ENCODE measurements around the gene PRKCSH.
A peak's percentile ranks its signal among the peaks of the same experiment; 100 is the strongest.
"Not testable (repeated sequence)": the region's sequence is repeated elsewhere in the genome, so short reads cannot be mapped to it uniquely, and the experiment has no call there.

Gene PRKCSH

DNA sequence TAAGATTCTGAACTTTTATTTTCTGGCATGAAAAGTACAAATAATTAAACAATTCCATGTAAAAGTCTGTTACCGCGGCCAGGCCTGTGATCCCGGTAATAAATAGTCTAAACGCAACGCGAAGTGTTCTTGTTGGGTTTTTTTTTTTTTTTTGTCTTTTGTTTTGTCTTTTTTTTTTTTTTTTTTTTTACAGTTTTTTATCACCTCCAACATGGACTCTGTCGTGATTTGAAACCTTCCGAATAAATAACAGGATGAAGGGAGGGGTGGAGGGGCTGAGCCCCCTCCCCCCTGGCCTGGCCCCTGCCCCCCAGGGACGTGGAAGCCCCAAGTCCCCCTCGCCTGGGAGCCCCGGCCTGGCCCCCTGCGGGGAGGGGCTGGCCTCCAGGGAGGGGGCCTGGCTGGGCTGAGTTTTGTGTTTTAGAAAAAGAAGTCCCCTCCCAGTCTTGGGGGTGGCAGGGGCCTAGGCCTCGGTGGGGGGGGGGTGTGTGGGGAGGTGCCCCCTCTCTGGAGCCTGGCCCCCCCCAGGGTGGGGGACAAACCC lies 16.0 kb downstream of the PRKCSH start:
- no peak for DNase-seq

DNA sequence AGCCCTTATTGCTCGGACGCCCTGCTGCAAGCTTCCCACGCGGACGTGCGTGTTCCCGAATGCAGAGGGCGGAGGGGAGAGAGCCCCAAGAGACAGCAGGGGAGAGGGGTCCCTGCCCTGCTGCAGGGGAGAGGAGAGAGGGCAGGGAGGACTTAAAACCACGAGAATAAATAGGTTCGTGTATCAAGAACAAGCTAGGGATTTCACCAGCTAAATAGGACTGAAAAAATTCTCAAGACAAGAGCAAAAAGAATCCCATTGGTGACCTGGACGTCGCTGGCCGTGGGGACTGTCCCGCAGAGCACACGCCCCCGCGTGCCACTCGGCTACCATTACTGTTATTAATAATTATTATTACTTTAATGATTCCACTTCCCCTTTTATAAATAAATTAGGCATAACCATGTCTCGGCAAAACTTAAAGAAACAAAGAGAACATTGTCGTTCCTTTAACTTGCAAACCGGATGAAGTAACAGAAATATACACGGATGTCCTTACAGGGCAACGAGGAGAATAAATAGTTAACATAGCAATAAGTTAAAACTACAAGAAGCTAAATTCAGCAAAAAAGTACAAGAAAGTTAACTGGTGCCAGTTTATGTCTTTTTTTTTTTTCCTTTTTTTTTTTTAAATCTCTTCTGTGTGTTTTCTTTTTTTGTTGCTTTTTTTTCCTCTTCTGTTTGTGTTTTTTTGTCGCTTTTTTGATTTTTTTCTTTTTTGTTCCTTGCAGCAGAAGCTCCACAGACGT lies 16.6 kb downstream of the PRKCSH start:
- no peak for DNase-seq

DNA sequence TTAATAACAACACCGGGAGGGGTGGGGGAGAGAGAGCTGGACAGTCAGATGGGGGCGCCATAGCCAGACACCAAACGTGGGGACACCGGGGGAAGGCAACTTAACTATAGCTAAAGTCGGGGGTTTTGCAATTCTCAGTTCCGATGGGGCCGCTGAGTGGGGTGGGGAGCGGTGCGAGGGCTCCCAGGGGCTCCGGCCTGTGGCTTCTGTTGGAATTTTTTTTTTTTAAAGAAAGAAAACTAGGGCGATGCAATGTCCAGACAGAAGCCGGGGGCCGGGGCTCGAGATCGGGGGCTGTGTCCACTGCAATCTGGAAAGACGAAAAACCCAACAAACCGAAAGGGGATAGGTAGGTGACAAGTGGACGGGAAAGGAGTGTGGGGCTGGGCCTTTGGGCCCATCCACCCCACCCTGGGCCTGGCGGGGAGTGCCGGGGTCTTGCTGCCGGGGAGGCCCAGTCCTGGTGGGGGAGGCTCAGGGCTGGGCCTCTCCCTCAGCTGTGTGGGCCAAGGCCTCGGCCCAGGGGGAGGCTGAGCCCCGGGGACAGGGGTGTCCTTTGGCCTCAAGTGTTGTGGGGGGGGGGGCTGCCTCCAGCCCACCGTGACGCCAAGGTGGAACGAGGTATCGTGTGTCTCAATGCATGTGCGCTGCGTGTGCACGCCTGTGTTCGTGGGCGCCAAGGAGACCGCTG lies 17.3 kb downstream of the PRKCSH start:
- no peak for DNase-seq

DNA sequence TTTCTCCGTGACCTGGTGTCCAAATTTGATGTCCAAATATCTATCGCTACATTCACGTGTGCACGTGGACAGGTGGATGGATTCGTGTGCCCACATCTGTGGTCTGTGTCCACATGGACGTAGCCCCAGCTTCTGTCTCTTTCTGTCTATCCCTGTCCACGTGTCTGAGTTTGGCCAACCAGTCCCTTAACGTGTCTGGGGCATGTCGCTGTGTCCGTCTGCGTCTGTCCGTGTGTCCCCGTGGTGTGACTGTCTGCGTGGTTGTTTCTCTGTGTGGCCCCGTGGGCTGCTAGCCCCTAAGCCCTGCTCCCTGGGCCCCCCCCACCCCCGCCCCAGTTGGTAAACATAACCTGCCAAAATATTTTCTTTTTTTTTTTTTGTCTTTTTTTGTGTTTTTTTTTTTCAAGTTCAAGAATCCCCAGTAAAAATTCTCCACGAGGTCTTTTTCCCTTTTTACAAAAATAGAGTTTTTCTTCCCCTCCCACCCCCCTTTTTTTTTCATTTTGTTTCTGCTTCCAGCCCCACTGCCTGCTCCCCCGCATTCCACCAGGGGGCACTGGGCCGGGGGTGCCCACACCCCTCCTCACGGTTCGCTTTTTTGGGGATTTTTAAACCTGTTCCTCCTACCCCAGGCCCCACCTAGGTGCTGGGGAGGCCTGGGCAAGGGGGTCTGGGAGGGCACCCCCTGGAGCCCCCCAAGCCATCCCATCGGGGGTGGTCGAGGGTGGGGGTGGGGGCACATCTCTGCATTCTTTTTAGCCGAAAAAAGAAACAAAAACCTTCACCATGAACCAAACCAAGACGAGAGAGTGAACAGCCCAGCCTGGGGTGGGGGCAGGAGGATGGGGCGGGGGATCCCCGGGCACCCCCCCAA lies 18.3 kb downstream of the PRKCSH start:
- peak; percentile 36 for DNase-seq

DNA sequence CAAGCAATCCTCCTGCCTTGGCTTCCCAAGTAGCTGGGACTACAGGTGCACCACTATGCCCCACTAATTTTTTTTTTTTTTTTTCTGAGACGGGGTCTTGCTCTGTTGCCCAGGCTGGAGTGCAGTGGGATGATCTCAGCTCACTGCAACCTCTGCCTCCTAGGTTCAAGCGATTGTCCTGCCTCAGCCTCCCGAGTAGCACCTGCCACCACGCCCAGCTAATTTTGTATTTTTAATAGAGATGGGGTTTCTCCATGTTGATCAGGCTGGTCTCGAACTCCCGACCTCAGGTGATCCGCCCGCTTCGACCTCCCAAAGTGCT lies 19.8 kb downstream of the PRKCSH start:
- DNase-seq: not testable (repeated sequence)

DNA sequence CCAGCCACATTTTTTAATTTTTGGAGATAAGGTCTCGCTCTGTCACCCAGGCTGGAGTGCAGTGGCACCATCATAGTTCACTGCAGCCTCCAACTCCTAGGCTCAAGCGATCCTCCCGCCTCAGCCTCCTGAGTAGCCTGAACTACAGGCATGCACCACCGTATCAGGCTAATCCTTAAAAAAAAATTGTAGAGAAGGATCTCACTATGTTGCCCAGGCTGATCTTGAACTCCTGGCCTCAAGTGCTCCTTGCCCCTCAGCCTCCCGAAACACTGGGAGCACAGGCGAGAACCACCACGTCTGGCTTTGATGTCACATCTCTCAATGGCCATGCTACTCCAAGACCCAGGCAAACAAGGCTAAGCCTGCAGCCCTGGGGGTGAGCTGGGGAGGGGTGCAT lies 21.2 kb downstream of the PRKCSH start:
- DNase-seq: no peak

DNA sequence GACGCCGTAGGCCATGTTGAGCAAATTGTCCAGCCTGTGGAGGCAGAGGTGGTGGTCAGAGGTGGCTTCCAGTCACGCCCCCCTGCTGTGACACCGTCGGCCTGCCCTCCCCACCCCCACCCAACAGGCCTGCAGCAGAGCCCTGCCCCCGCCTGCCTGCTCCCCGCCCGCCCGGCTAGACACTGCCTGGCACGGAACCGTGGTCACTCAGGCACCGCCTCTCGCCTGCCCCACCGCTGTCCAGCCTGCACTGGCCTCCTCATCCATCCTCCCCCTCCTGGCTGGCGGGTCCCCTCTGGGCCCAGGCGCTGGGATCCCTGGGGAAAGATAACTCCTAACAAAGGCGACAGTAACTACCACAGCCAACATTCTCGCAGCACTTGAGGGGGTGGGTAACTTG lies 21.7 kb downstream of the PRKCSH start:
- DNase-seq: no peak

DNA sequence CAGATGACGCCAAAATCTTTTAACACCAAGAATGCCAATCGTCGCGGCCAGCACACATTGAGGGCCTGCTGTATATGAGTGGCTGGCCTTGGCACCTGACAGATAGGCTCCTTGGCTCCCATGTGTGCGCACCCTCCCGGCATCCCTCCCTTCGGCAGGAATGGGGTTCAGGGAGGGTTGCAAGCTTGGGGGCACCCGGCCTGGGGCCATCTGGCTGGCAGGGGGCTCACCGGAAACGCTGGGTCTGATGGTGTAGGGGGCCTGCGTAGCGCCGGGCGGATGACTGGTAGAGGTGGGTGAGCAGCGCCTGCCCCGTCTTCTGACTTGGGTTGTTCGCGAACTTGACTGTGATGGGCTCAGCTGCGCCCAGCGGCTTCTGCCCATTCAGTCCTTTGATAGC lies 22.4 kb downstream of the PRKCSH start:
- DNase-seq: no peak

DNA sequence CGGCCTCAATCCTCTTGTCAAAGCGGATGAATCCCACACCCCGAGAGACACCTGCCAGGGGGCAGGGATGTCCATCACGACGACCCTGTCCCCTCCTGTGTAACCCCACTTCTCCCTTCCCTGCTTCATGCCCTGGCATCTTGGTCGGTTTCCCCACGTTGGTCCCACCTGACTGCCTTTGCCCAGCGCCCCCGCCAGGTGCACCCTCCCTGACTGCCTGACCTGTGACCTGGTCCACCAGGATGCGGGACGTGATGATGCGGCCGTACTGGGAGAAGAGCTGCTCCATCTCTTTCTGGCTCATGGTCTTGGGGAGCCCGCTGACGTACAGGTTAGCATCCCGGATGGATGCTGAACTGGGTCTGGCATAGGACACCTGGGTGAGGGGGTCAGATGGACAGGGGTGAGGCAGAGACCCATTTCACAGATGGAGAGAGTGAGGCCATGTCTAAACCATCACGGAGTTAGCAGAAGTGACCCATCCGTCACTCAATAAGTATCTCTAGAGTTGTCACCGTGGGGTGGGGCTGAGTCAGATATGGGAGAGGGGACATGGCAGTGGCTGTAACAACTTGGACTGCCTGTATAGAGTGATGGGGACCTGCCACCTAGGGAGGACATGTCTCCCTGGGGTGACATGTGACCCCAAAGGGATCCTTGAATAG lies 22.9 kb downstream of the PRKCSH start:
- DNase-seq: no peak

DNA sequence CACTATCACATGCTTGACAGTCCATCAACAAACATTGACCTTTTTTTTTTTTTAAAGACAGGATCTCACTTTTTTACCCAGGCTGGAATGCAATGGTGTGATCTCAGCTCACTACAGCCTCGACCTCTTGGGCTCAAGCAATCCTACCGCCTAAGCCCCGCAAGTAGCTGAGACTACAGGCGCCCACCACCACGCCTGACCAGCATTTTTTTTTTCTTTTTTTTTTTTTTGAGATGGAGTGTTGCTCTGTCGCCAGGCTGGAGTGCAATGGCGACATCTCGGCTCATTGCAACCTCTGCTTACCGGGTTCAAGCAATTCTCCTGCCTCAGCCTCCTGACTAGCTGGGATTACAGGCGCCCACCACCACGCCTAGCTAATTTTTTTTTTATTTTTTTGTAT lies 23.5 kb downstream of the PRKCSH start:
- not testable (repeated sequence) for DNase-seq

DNA sequence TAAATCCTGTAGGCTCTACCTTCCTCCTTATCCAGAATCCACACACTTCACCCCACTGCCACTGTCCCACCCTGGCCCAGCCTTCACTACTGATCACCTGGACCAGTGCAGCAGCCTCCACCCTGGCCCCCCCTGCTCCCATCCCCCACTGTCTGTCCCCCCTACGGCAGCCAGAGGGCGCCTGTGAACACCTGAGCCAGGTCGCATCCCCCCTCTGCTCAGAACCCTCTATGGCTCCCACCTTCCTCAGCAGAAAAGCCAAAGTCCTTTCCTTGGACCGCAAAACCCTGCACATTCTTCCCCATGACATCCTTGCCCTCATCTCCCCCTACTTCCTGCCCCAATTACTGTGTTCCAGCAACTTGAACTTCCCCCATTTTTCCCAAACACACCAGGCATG lies 24.8 kb downstream of the PRKCSH start:
- DNase-seq: no peak

DNA sequence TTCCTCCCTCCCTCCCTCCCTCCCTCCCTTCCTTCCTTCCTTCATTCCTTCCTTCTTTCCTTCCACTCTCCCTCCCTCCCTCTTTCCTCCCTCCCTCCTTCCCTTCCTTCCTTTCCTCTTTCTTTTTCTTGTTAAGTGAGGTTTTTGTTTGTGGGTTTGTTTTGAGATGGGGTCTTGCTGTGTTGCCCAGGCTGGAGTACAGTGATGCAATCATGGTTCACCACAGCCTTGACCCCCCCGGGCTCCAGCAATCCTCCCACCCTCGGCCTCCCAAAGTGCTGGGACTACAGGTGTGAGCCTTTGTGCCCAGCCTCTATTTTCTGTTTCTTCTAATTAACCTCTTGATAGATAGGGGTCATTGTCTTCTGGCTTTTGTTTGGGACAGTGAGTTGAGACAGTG lies 26.0 kb downstream of the PRKCSH start:
- no peak for DNase-seq

DNA sequence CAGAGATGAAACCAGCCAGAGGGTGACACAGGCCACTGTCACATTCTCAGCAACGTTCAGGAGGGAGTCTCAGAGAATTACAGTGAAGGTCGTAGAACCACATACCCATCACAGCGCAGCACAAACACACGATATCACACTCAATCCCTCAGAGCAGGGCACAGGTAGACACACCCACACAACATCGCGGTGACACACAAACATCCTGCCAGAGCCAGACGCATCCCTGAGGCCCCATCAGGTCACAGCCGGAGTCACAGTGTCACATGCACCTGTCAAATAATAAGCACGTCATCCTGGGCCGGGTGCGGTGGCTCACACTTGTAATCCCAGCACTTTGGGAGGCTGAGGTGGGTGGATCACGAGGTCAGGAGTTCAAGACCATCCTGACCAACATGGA lies 28.0 kb downstream of the PRKCSH start:
- no peak for DNase-seq

DNA sequence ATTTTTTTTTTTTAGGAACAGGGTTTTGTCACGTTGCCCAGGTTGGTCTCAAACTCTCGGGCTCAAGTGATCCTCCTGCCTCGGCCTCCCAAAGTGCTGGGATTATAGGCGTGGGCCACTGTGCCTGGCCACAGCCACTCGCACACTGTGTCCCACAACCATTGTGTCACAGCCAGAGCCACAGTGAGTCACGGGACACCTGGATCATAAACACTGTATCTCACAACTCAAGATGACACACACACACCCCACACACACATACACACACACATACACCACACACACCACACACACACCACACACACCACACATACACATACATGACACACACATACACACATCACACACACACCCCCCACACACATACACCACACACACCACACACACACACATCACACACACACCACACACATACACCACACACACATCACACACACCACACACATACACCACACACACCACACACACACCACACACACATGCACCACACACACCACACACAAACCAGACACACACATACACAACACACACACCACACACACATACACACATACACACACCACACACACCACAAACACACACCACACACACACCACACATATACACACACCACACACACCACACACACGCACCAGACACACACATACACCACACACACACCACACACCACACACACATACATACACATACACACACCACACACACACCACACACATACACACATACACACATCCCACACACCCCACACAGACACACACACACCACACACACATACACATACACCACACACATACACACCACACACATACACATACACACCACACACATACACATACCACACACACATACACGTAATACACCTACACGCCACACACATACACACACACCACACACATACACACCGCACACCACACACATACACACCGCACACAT lies 29.2 kb downstream of the PRKCSH start:
- no peak for DNase-seq

DNA sequence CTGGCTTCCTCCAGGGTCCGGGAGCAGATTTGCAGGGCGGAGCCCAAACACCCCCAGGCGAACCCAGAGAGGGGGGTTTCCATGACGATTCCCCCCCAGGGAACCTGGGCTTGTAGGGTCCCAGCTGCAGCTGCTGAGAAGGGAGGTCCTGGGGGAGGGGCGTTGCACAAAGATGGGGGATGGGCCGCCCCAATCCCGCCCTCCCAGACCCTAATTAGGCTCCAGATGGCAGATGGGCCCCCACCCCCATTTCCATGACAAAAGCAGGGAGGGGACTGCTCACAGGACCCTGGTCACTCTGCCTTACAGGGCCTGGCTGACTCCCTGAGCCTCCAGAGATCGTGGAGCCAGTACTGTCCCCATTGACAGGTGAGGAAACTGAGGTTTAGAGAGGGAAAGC lies 30.2 kb downstream of the PRKCSH start:
- DNase-seq: no peak

DNA sequence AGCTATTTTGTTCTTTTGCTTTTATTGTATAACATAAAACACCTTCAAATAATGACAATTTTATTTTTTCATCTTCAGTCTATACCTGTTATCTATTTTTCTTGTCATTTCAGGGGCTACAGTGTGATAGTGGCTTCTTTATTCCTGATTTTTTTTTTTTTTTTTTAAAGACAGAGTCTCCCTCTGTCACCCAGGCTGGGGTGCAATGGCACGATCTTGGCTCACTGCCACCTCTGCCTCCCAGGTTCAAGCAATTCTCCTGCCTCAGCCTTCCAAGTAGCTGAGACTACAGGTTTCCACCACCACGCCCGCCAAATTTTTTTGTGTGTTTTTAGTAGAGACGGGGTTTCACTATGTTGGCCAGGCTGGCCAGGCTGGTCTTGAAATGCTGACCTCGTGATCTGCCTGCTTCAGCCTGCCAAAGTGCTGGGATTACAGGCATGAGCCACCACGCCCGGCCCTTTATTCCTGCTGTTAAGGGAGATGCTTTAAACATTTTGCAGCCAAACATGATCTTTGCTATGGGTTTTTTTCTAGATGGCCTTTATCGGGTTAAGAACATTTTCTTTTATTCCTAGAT lies 32.9 kb downstream of the PRKCSH start:
- not testable (repeated sequence) for DNase-seq

DNA sequence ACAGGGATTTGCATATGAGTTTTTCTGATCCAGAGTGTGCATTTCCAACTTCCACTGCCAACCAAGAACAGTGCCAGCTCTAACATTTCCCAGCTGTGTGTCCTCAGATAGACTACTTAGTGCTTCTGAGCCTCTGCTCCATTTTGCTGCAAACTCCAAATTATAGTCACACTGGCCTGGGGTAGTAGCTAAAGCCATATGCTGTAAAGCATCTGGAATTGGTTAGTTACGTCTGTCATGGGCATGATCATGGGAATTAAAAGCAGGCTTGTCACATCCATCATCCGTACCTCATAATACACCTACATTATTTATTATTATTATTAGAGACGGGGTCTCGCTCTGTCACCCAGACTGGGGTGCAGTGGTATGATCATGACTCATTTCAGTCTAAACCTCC lies 38.3 kb downstream of the PRKCSH start:
- no peak for DNase-seq

DNA sequence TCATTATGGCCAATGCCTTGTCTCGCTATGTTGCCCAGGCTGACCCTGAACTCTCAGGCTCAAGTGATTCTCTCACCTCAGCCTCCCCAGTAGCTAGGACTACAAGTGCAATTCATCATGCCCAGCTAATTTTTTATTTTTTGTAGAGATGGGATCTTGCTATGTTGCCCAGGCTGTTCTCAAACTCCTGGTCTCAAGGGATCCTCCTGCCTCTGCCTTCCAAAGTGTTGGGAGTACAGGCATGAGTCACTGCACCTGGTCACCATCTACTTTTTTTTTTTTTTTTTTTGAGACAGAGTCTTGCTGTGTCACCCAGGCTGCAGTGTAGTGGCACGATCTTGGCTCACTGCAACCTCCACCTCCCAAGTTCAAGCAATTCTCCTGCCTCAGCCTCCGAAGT lies 39.9 kb downstream of the PRKCSH start:
- not testable (repeated sequence) for DNase-seq

DNA sequence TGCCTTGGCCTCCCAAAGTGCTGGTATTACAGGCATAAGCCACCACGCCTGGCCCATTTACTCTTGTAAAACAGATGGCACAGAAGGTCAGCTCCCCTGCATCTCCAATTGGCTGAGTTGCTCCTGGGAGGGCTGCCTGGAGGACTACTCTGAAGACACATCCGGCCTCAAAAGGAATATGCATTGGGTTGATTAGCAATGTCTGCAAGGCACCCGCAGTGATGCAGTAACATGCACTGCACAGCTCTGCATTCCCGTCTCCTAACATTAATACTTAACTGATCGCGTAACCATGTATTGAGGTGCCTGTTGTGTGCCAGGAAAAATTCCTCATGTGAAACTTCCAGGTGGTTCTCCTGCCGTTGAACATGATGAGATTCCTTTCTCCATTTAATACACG lies 40.4 kb downstream of the PRKCSH start:
- DNase-seq: no peak

DNA sequence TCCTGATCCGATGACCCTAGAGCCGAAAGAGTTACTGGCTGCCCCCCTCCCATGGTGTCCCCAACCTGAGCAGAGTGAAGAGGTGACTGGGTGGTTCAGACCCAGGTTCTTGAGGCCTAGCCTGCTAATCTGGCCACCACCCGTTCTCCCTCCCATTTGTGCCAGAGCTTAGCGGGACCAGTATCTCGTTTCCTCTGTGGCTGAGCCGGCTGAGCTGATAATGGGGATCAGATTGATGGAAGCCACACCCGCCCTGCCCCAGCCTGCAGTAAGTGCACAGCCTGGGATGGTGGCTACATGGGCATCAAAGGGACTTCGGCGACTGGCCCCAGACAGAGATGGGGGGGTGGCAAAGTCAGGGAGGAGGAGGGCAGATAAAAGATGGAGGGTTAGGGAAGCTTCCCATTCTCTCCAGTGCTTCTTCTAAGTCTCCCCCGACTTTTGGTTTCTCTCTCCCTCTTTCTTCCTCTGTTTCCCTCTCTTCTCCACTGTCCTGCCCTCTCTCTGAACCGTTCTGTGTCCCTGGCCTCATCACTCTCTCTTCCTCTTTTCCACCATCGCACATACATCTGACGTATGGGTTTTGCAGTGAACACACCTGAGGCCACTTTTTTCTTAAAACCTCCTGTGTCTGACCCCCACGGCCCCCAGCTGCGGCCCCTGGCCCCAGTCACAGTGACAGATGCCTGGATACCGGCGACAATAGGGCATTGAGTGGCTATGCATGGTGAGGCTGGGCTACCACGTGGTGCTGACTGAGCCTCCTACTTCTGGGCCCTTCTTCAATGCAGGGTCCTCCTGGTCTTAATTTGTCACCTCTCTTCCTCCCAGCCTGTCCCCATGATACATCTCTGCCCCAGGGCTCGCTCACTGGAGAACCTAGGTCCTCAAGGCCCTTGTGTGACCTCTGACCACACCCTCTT lies 43.0 kb downstream of the PRKCSH start:
- DNase-seq: no peak
